Panc1 (cell line): ENCODE data around the gene SFTPB.

Experiments
- POLR2AphosphoS5 ChIP-seq: IDR thresholded peaks from 2 replicates; pipeline ENCODE4 v1.6.1; 2012; ENCODE audit warnings: mild to moderate bottlenecking, low read depth, low read length, moderate library complexity
- TCF7L2 ChIP-seq: IDR thresholded peaks from 2 replicates; pipeline ENCODE4 v1.6.1; 2011; ENCODE audit warnings: mild to moderate bottlenecking, low read depth, low read length, inconsistent platforms
- TF ChIP-seq, protein P1 (sequence below): fragments of 450-650 bp; IDR thresholded peaks from 2 replicates; pipeline ENCODE4 v1.5.1; 2017; ENCODE audit warnings: mild to moderate bottlenecking

DNA sequence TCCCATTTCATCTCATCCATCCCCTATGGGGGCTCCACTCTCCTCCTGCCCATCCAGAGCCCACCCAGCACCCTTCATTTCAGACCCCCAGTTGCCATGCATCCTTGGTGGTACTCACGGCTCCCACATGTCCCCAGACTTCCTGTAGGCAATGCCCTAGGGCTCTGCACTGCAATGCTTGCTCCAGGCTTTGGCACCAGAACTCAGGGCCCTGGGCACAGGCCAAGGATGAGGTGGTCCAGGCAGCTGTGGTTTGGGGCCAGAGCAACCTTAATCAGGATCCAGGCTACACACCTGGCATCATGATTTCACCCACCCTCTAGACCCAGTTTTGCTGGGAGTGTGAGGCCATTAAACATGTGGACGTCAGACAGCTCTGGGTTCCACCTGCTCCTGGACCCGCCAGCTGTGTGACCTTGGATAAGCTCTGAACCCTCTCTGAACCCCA, 414 bp downstream of the SFTPB start:
- TF ChIP-seq, protein P1, sequence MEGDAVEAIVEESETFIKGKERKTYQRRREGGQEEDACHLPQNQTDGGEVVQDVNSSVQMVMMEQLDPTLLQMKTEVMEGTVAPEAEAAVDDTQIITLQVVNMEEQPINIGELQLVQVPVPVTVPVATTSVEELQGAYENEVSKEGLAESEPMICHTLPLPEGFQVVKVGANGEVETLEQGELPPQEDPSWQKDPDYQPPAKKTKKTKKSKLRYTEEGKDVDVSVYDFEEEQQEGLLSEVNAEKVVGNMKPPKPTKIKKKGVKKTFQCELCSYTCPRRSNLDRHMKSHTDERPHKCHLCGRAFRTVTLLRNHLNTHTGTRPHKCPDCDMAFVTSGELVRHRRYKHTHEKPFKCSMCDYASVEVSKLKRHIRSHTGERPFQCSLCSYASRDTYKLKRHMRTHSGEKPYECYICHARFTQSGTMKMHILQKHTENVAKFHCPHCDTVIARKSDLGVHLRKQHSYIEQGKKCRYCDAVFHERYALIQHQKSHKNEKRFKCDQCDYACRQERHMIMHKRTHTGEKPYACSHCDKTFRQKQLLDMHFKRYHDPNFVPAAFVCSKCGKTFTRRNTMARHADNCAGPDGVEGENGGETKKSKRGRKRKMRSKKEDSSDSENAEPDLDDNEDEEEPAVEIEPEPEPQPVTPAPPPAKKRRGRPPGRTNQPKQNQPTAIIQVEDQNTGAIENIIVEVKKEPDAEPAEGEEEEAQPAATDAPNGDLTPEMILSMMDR = no peak
- no peak for TF ChIP-seq POLR2AphosphoS5
- no peak for TF ChIP-seq TCF7L2
